Panc1 (cell line): Measurements from ENCODE around the gene ADGRF5. TPM values are rescaled to one million over a fixed set of nuclear protein-coding genes. Genes with fewer than 3 reads are reported as not detected.

ENCODE experiments used
- ATAC-seq: fragments of 200-7000 bp; cut with Tn5 transposase; 2 replicates; pipeline ENCODE4 v1.9.1; 2020; ENCODE audit warnings: mild to moderate bottlenecking, moderate library complexity
- BruUV-seq: library from RNA; stranded (reverse); fragments of 400-500 nt; replicated peaks from 2 replicates; lab custom pipeline; 2021; lab: Mats Ljungman, UMichigan
- CTCF ChIA-PET: fragments of 300-600 bp; sonication (Branson Sonifier 250); formaldehyde crosslinking; loops from one replicate; lab custom pipeline; 2022; ENCODE audit warnings: antibody characterized with exemption; lab: Charles Lee
- POLR2A ChIA-PET: fragments of 300-600 bp; sonication (Branson Sonifier 250); formaldehyde crosslinking; loops from one replicate; lab custom pipeline; 2022; ENCODE audit warnings: antibody characterized with exemption; lab: Charles Lee
- DNase-seq: peaks from one replicate; pipeline ENCODE4 v3.0.0-alpha.2; 2010; ENCODE audit warnings: low read depth, low spot score
- H3K27ac ChIP-seq: 2 replicates; pipeline ENCODE4 v1.5.1; 2011; ENCODE audit warnings: mild to moderate bottlenecking, low read length, inconsistent platforms
- H3K27me3 ChIP-seq: fragments of 200-500 bp; sonication (Bioruptor generic); 2 replicates; pipeline ENCODE4 v1.6.0; 2014; ENCODE audit warnings: low read length, inconsistent platforms; ENCODE audit not compliant: control insufficient read depth, insufficient read depth
- H3K36me3 ChIP-seq: fragments of 200-500 bp; sonication (Bioruptor generic); 2 replicates; pipeline ENCODE4 v1.5.1; 2014; ENCODE audit warnings: inconsistent platforms, mild to moderate bottlenecking, low read length, moderate library complexity; ENCODE audit not compliant: control insufficient read depth, insufficient read depth
- H3K4me1 ChIP-seq: 2 replicates; pipeline ENCODE4 v1.5.1; 2011; ENCODE audit warnings: inconsistent platforms, mild to moderate bottlenecking, low read length, moderate library complexity; ENCODE audit not compliant: control insufficient read depth, insufficient read depth
- H3K4me3 ChIP-seq, 2 experiments: 2 replicates each; pipeline ENCODE4 v1.5.1; 2011 to 2012; ENCODE audit warnings: low read depth in 2 of 2, low read length in 2 of 2, mild to moderate bottlenecking in 2 of 2, inconsistent platforms in 1 of 2, moderate library complexity in 1 of 2
- H3K9me3 ChIP-seq: fragments of 200-500 bp; sonication (Bioruptor generic); 2 replicates; pipeline ENCODE4 v1.5.1; 2014; ENCODE audit warnings: low read depth, mild to moderate bottlenecking, inconsistent platforms, low read length, moderate library complexity; ENCODE audit not compliant: control insufficient read depth, insufficient read depth
- CTCF ChIP-seq: fragments of 450-650 bp; IDR thresholded peaks from 2 replicates; pipeline ENCODE4 v1.5.1; 2017; ENCODE audit warnings: mild to moderate bottlenecking
- POLR2AphosphoS5 ChIP-seq: IDR thresholded peaks from 2 replicates; pipeline ENCODE4 v1.6.1; 2012; ENCODE audit warnings: mild to moderate bottlenecking, low read depth, low read length, moderate library complexity
- REST ChIP-seq, 2 experiments: IDR thresholded peaks; 2 replicates each; pipeline ENCODE4 v1.6.1; 2011 to 2012; ENCODE audit warnings: low read depth in 2 of 2, control low read depth in 1 of 2, low read length in 1 of 2, mild to moderate bottlenecking in 1 of 2, moderate library complexity in 1 of 2; ENCODE audit not compliant: insufficient read depth in 1 of 2
- SIN3A ChIP-seq: IDR thresholded peaks from 2 replicates; pipeline ENCODE4 v1.6.1; 2012; ENCODE audit warnings: low read depth, mild to moderate bottlenecking, low read length, moderate library complexity, borderline replicate concordance; ENCODE audit not compliant: insufficient read depth
- TCF7L2 ChIP-seq: IDR thresholded peaks from 2 replicates; pipeline ENCODE4 v1.6.1; 2011; ENCODE audit warnings: mild to moderate bottlenecking, low read depth, low read length, inconsistent platforms
- in situ Hi-C: cut with HindIII; loops from 2 replicates; pipeline ENCODE4 v1.10.0; 2016; ENCODE audit warnings: low sequenced_read_pairs, low pct_unique_long_range_greater_than_20kb
- intact Hi-C: fragments of 100-400 bp; cut with micrococcal nuclease; formaldehyde crosslinking; loops from one replicate; pipeline ENCODE4 v1.10.0; 2022; ENCODE audit not compliant: unreplicated experiment
- total RNA-seq: library from RNA; stranded (reverse); gene quantifications from one replicate; pipeline ENCODE4 v1.2.1, GENCODE V29; 2021; ENCODE audit not compliant: unreplicated experiment

Gene ADGRF5
- total RNA-seq, 1 experiment from 2014 or later, result 0.18 TPM

GRCh38 chr6:46896871-46897270 is 24.9 kb downstream of the ADGRF5 start:
- no TSS peak for BruUV-seq
- Histone ChIP-seq H3K36me3 (no peaks in the 10 kb centered on the region), H3K27me3 (no peaks in the 10 kb centered on the region), H3K9me3 (no peaks in the 10 kb centered on the region), H3K4me1 (no peaks in the 10 kb centered on the region), H3K4me3 (no peak overlapping the region), H3K27ac (no peak overlapping the region)
- intact Hi-C loops (no loop called here), in situ Hi-C loops (no loop called here)
- ATAC-seq, result no peak
- TF ChIP-seq SIN3A (no peak), TCF7L2 (no peak), REST (IDR thresholded peaks at IDR 0.05; ENCODE audit: insufficient read depth in 1 of 2, low read depth in 2 of 2, low read length in 1 of 2) (no peak)
- POLR2A ChIA-PET, result no interaction called here
- CTCF ChIA-PET, result no interaction called here
- DNase-seq, result no peak

GRCh38 chr6:46895930-46896329 is 25.8 kb downstream of the ADGRF5 start:
- Histone ChIP-seq H3K27me3 (no peaks in the 10 kb centered on the region), H3K27ac (no peak overlapping the region), H3K4me1 (no peaks in the 10 kb centered on the region), H3K9me3 (no peaks in the 10 kb centered on the region), H3K4me3 (no peak overlapping the region), H3K36me3 (no peaks in the 10 kb centered on the region)
- POLR2A ChIA-PET, result no interaction called here
- no peak for DNase-seq
- BruUV-seq, result no TSS peak
- TF ChIP-seq TCF7L2 (no peak), REST (IDR thresholded peaks at IDR 0.05; ENCODE audit: insufficient read depth in 1 of 2, low read depth in 2 of 2, low read length in 1 of 2) (no peak), SIN3A (no peak), CTCF (no peak), POLR2AphosphoS5 (no peak)
- no peak for ATAC-seq
- intact Hi-C loops (no loop called here), in situ Hi-C loops (no loop called here)
- CTCF ChIA-PET, result no interaction called here
